D341Med (cell line): ENCODE results near the gene BANF2.
"Not testable (repeated sequence)": the region's sequence is repeated elsewhere in the genome, so short reads cannot be mapped to it uniquely, and the experiment has no call there.

ENCODE experiments used
- DNase-seq: peaks from one replicate; pipeline ENCODE4 v3.0.0; 2012; ENCODE audit warnings: low spot score

The BANF2 gene

GRCh38 chr20:17683218-17684076, 16.3 kb upstream of the BANF2 start:
- no peak for DNase-seq

GRCh38 chr20:17684077-17684888, 15.5 kb upstream of the BANF2 start:
- no peak for DNase-seq

- DNase-seq, result no peak
Observed at GRCh38 chr20:17685168-17685567, 14.6 kb upstream of the BANF2 start.

GRCh38 chr20:17687800-17688199, 12.0 kb upstream of the BANF2 start:
- no peak for DNase-seq

GRCh38 chr20:17688965-17689364, 10.8 kb upstream of the BANF2 start:
- DNase-seq, result no peak

GRCh38 chr20:17690144-17690543, 9.6 kb upstream of the BANF2 start:
- DNase-seq, result no peak

- DNase-seq, result no peak
Observed at GRCh38 chr20:17691758-17692157, 8.0 kb upstream of the BANF2 start.

- DNase-seq, result no peak
Observed at GRCh38 chr20:17693444-17694001, 6.2 kb upstream of the BANF2 start.

GRCh38 chr20:17694767-17695166, 5.0 kb upstream of the BANF2 start:
- DNase-seq, result no peak

- no peak for DNase-seq
Observed at GRCh38 chr20:17696287-17696686, 3.5 kb upstream of the BANF2 start.

GRCh38 chr20:17697171-17697570, 2.6 kb upstream of the BANF2 start:
- no peak for DNase-seq

GRCh38 chr20:17698384-17698783, 1.4 kb upstream of the BANF2 start:
- no peak for DNase-seq

GRCh38 chr20:17700637-17701036, 871 bp downstream of the BANF2 start:
- DNase-seq, result no peak

GRCh38 chr20:17701826-17702225, 2.1 kb downstream of the BANF2 start:
- no peak for DNase-seq

- no peak for DNase-seq
Observed at GRCh38 chr20:17704589-17705317, 5.0 kb downstream of the BANF2 start.

- DNase-seq, result no peak
Observed at GRCh38 chr20:17705916-17706315, 6.2 kb downstream of the BANF2 start.

- no peak for DNase-seq
Observed at GRCh38 chr20:17706632-17707031, 6.9 kb downstream of the BANF2 start.

GRCh38 chr20:17707951-17708350, 8.2 kb downstream of the BANF2 start:
- DNase-seq, result not testable (repeated sequence)

- DNase-seq, result no peak
Observed at GRCh38 chr20:17708675-17709360, 9.1 kb downstream of the BANF2 start.

- DNase-seq, result no peak
Observed at GRCh38 chr20:17709361-17710293, 9.9 kb downstream of the BANF2 start.
